A549 treated with dexamethasone at 1 μM for 4 hours (cell line): ENCODE measurements around the gene PCDHB4. TPM values are rescaled to one million over a fixed set of nuclear protein-coding genes. Genes with fewer than 3 reads are reported as not detected.

Experiments
- total RNA-seq: library from RNA; stranded (reverse); fragments of 200-300 nt; extraction: Qiagen RNA extraction; gene quantifications from 5 replicates; pipeline ENCODE4 v1.2.3, GENCODE V29; 2022

Gene PCDHB4
- 0.02 to 0.12 TPM (median 0.02 TPM) in 3 of 5 replicates, not detected in the others for total RNA-seq

DNA sequence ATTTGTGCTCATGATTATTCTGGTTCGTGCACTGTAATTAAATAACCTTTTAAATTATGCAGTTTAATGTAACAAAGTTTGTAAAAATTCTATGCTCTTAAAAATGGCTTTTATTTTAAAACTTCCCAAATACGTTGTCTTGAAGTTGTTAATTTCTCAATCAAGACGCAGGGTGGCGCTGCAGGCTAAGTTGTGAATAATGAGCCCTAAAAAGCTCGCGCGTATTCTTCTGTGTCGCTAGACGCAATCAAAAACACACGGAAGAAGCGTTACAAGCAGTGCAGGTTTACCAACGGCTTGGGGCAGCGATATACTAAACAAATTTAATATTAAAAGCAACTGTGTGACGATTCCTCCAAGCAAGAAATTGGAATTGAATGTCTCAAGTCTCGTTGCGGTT, at the start of gene PCDHB4:
Gene PCDHB4 (plus strand): TSS at position 256 of the 400 bp plus-strand sequence. CDS start 181 bp downstream, outside the sequence.

DNA sequence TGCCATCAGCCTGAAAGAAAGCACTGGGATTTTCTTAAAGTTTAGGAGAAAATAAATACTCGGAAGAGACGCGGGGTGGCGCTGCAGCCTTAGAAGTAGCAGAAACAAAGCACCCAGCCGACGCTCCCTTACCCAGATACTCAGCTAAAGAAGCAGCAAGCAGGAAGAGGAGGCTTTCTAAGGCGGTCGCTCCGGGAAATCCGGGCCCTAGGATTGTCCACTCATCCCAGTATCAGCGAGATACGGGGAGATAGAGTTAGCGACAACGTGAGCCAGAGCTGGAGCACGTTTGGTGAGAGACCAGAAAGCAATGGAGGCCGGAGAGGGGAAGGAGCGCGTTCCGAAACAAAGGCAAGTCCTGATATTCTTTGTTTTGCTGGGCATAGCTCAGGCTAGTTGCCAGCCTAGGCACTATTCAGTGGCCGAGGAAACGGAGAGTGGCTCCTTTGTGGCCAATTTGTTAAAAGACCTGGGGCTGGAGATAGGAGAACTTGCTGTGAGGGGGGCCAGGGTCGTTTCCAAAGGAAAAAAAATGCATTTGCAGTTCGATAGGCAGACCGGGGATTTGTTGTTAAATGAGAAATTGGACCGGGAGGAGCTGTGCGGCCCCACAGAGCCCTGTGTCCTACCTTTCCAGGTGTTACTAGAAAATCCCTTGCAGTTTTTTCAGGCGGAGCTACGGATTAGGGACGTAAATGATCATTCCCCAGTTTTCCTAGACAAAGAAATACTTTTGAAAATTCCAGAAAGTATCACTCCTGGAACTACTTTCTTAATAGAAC, 26.9 kb upstream of the PCDHB4 start, which contains the start of gene PCDHB2:
Gene PCDHB2 (plus strand): TSS at position 135 of the 782 bp plus-strand sequence. CDS start 176 bp downstream, at position 311.

DNA sequence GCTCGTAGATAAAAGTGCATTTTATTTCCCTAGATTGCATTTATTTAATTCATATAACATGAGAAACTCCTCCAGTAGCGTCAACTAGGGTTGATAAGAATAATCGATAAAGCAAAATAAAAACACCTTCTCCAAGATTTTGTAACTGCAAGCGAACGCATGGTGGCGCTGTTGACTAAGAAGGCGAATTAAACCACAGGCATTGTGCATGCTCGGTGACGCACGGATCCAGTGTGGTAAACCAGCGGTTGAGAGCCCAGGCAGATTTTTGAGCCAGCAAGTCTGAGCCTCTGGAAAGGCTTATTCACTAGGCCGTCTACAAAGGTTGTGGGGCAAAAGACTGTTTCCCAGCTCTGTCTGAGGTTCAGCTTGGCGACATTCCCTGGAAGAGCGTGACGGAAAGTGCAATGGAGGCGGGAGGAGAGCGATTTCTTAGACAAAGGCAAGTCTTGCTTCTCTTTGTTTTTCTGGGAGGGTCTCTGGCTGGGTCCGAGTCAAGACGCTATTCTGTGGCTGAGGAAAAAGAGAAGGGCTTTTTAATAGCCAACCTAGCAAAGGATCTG, 21.3 kb upstream of the PCDHB4 start, which contains the start of gene PCDHB3:
Gene PCDHB3 (plus strand): TSS at position 231 of the 563 bp plus-strand sequence. CDS start 177 bp downstream, at position 408.

DNA sequence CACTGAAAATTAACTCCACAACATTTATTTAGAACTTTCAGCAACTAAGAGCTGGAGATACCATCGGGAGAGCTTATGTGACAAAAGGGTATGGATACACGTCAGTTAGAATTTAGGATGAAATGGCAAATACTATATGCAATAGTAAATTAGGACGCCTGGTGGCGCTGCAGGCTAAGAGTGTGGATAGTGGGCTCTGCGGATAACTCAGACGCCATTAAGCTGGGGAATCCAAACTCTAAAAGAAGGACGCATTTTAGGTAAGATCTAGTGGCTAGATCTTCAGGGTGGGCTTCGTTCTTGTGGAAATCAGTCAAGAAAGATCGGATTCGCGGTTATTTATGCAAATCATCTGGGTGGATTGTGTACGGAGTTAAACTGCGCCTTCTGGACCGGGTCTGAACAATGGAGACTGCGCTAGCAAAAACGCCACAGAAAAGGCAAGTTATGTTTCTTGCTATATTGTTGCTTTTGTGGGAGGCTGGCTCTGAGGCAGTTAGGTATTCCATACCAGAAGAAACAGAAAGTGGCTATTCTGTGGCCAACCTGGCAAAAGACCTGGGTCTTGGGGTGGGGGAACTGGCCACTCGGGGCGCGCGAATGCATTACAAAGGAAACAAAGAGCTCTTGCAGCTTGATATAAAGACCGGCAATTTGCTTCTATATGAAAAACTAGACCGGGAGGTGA, 13.6 kb downstream of the PCDHB4 start, which contains the start of gene PCDHB5:
Gene PCDHB5 (plus strand): TSS at position 177 of the 688 bp plus-strand sequence. CDS start 229 bp downstream, at position 406.

DNA sequence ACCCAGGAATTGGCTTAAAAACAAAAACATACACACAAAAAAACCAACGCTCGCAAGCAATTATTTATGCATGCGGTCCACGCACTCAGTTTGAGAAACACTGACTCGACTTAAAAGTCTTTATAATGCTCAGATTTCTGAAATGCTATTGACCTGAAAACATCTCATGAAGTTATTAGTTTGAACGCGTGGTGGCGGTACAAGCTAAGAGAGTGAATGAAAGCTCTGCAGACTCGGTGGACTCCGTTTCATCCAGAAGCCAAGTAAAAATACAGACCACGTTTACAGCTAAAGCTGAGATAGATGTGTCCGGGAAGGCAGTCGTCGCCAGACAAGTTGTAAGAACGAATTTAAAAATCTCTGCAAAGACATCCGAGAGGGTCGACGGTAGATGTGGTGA, 28.2 kb downstream of the PCDHB4 start, which contains the start of gene PCDHB6:
Gene PCDHB6 (plus strand): TSS at position 246 of the 400 bp plus-strand sequence. CDS start 201 bp downstream, outside the sequence.

DNA sequence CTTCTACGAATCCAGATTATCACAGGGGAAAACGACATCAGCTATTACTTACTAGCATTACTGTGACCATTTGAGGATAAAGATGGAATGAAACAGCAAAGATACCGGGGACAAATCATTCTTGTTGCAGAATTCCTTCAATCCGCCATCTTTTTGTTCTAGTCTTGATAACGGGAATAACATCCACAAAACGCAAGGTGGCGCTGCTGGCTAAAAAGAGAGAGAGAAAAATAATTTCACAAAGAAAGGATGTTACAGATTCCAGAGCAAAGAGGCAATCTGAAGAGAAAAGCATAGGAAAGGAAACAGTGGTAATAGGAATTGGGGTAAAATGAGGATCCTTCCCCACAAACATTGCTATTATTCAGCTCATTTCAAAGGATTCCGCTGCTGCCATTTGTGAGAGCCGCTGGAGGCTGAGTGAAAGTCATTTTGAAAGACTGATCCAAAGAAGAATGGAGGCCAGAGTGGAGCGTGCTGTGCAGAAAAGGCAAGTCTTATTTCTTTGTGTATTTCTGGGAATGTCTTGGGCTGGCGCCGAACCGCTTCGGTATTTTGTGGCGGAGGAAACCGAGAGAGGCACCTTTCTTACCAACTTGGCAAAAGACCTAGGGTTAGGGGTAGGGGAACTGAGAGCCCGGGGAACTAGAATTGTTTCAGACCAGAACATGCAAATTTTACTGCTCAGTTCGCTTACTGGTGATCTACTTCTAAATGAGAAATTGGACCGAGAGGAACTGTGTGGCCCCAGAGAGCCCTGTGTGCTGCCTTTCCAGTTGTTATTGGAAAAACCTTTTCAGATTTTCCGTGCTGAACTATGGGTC, 51.0 kb downstream of the PCDHB4 start, which contains the start of gene PCDHB7:
Gene PCDHB7 (plus strand): TSS at position 264 of the 824 bp plus-strand sequence. CDS start 192 bp downstream, at position 456.

Other genes starting within 250 kb of the PCDHB4 start
- 2.8 to 3.7 TPM (median 2.9 TPM) in 5 replicates for gene PCDHA12, start 246.5 kb upstream of the PCDHB4 start, total RNA-seq
- 0.04 to 0.09 TPM (median 0.06 TPM) in 4 of 5 replicates, not detected in the other for gene PCDHA13, start 239.7 kb upstream of the PCDHB4 start, total RNA-seq
- 1.5 to 2.7 TPM (median 2.2 TPM) in 5 replicates for gene PCDHAC1, start 195.5 kb upstream of the PCDHB4 start, total RNA-seq
- 3.2 to 4.6 TPM (median 4.2 TPM) in 5 replicates for gene PCDHAC2, start 155.3 kb upstream of the PCDHB4 start, total RNA-seq
- not detected in 5 replicates for gene PCDHB1, start 70.4 kb upstream of the PCDHB4 start, total RNA-seq
- 3.1 to 3.9 TPM (median 3.5 TPM) in 5 replicates for gene PCDHB2, start 27.2 kb upstream of the PCDHB4 start, total RNA-seq
- 0.04 to 0.30 TPM (median 0.15 TPM) in 4 of 5 replicates, not detected in the other for gene PCDHB3, start 21.3 kb upstream of the PCDHB4 start, total RNA-seq
- gene PCDHB5, start 13.4 kb downstream of the PCDHB4 start, total RNA-seq: 1.1 to 1.6 TPM (median 1.4 TPM) in 5 replicates
- 0.74 to 1.2 TPM (median 0.88 TPM) in 5 replicates for gene PCDHB6, start 28.2 kb downstream of the PCDHB4 start, total RNA-seq
- 0.02 TPM in 1 of 5 replicates, not detected in the others for gene PCDHB7, start 50.8 kb downstream of the PCDHB4 start, total RNA-seq
- 0.15 to 0.41 TPM (median 0.29 TPM) in 5 replicates for gene PCDHB8, start 56.0 kb downstream of the PCDHB4 start, total RNA-seq
- 0.05 to 0.15 TPM (median 0.09 TPM) in 5 replicates for gene PCDHB16, start 60.6 kb downstream of the PCDHB4 start, total RNA-seq
- gene PCDHB9, start 65.3 kb downstream of the PCDHB4 start, total RNA-seq: 0.02 to 0.07 TPM in 2 of 5 replicates, not detected in the others
- gene PCDHB10, start 70.5 kb downstream of the PCDHB4 start, total RNA-seq: 0.06 to 0.08 TPM (median 0.07 TPM) in 3 of 5 replicates, not detected in the others
- gene PCDHB11, start 77.8 kb downstream of the PCDHB4 start, total RNA-seq: 0.07 to 0.08 TPM (median 0.07 TPM) in 4 of 5 replicates, not detected in the other
- gene PCDHB12, start 86.9 kb downstream of the PCDHB4 start, total RNA-seq: 0.03 to 0.05 TPM in 2 of 5 replicates, not detected in the others
- gene PCDHB13, start 92.1 kb downstream of the PCDHB4 start, total RNA-seq: 0.04 to 0.09 TPM (median 0.07 TPM) in 5 replicates
- 0.01 to 0.09 TPM (median 0.06 TPM) in 5 replicates for gene PCDHB14, start 101.5 kb downstream of the PCDHB4 start, total RNA-seq
- 0.05 to 0.16 TPM (median 0.05 TPM) in 5 replicates for gene PCDHB15, start 123.6 kb downstream of the PCDHB4 start, total RNA-seq
- not detected in 5 replicates for gene SLC25A2, start 182.2 kb downstream of the PCDHB4 start, total RNA-seq
- gene TAF7, start 199.0 kb downstream of the PCDHB4 start, total RNA-seq: 61.8 to 74.9 TPM (median 70.3 TPM) in 5 replicates
- 0.22 to 0.32 TPM (median 0.26 TPM) in 5 replicates for gene PCDHGA1, start 208.7 kb downstream of the PCDHB4 start, total RNA-seq
- 0.46 to 0.83 TPM (median 0.69 TPM) in 5 replicates for gene PCDHGA2, start 216.9 kb downstream of the PCDHB4 start, total RNA-seq
- gene PCDHGA3, start 222.0 kb downstream of the PCDHB4 start, total RNA-seq: 0.02 to 0.05 TPM (median 0.03 TPM) in 4 of 5 replicates, not detected in the other
- 1.5 to 2.2 TPM (median 1.8 TPM) in 5 replicates for gene PCDHGB1, start 228.3 kb downstream of the PCDHB4 start, total RNA-seq
- 0.08 to 0.21 TPM (median 0.14 TPM) in 5 replicates for gene PCDHGA4, start 233.2 kb downstream of the PCDHB4 start, total RNA-seq
- gene PCDHGB2, start 238.2 kb downstream of the PCDHB4 start, total RNA-seq: 0.05 to 0.16 TPM (median 0.11 TPM) in 5 replicates
- 0.09 to 0.21 TPM (median 0.15 TPM) in 5 replicates for gene PCDHGA5, start 242.3 kb downstream of the PCDHB4 start, total RNA-seq
- 0.09 to 0.43 TPM (median 0.21 TPM) in 5 replicates for gene PCDHGB3, start 248.4 kb downstream of the PCDHB4 start, total RNA-seq